Stimulated activated CD4-positive, alpha-beta T cell treated with anti-CD3 and anti-CD28 coated beads, Interleukin-2, amount 100 ng/mL, for 4 hours (primary cell): ENCODE results near the gene NRN1.

Source experiments
- DNase-seq: peaks from one replicate; pipeline ENCODE4 v3.0.0-alpha.2; 2020; ENCODE audit warnings: low read depth

The NRN1 gene

DNA sequence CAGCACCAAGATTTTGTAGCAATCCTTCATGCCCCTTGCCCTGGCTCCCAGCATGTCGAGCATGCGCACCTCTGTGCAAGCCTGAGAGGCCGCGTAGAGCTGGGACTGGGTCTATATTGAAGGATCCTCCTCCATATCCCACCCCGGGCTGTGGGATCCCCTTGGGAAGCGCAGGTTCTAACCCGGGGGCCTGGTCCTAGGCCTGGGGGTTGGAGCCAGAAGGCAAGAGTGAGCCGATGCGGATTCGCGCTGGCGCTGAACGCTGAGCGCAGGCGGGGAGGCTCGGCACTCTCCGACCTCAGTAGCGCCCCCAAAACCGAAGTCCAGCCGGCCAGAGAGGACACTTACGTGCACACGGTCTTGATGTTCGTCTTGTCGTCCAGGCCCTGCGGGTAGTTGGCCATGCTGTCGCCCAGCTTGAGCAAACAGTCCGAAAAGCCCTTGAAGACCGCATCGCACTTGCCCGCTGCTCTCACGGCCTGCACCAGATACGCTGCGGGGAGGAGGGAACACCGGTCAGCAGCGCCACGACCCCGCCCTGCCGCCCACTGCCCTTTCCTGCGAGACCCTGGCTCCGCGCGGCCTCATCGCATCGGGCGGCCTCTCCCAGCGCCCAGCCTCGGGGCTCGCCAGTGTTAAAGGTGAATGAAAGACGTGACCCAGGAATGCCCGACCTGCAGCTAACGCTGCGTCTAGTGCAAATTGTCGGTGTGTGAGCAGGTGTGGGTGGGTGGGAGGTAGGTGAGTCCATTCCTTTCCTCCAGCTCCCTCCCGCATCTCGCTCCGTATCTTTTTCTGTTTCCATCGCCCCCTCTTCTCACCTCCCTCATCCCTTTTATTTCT is 4.5 kb downstream of the NRN1 start:
- DNase-seq, result no peak

DNA sequence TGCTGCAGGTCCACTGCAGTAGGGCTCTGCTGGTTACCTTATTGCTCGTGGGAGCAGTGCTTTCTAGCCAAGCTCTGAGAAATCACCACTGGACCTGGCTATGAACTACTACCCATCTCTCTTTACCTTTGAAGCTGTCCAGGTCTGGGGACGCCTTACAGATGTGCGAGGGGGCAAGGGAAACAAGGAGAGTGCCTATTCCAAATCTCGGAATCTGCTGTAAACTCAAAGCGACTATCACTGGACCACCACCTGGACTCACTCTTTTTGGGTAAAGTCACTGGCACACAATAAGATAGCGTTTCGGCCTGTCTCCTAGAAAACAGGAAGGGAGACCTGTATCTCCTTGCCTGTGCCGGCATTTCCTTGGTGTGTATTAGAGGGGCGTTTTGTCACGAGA is 5.3 kb downstream of the NRN1 start:
- DNase-seq, result no peak

DNA sequence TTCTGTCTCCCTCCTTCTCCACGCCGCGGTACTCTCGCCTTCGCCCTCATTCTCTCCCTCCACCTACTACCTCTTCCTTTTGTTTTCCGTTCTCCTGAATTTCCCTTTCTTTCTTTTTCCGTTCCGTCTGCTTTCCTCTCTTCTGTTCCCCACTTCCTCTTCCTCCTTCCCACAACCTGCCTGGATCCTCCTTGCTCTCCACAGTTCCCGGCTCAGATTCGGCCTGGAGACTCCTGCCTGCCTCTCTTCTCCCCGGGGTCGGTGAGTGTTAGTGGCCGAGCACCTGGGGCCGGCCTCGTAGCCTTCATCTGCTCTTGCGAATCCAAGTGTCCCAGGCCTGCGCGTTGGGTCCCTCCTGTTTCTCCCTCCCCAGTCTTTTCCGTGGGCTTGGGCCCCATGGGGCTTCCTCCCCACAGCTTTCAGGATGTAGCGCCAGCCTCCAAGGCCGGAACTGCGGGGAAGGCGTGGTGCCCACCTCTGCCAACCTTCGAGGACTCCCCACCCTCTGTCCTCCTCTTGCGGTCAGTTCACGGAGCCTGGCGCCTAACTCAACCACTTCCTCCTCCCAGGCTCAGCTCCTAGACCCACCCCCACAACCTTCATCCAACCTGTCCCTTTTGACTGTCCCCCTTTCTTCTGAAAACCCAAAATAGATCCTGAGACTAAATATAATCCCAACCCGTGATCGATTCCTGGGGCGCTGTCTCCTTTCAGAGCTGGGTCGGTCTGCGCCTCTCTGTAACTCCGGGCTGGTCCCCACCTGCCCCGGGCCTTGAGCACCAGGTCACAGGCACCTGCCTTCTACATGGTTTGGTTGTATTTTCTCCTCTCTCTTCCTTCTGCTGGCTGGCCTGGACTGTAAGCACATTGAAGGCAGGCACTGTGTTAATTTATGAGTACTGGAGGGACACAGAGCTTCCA is 6.8 kb downstream of the NRN1 start:
- DNase-seq, result no peak

DNA sequence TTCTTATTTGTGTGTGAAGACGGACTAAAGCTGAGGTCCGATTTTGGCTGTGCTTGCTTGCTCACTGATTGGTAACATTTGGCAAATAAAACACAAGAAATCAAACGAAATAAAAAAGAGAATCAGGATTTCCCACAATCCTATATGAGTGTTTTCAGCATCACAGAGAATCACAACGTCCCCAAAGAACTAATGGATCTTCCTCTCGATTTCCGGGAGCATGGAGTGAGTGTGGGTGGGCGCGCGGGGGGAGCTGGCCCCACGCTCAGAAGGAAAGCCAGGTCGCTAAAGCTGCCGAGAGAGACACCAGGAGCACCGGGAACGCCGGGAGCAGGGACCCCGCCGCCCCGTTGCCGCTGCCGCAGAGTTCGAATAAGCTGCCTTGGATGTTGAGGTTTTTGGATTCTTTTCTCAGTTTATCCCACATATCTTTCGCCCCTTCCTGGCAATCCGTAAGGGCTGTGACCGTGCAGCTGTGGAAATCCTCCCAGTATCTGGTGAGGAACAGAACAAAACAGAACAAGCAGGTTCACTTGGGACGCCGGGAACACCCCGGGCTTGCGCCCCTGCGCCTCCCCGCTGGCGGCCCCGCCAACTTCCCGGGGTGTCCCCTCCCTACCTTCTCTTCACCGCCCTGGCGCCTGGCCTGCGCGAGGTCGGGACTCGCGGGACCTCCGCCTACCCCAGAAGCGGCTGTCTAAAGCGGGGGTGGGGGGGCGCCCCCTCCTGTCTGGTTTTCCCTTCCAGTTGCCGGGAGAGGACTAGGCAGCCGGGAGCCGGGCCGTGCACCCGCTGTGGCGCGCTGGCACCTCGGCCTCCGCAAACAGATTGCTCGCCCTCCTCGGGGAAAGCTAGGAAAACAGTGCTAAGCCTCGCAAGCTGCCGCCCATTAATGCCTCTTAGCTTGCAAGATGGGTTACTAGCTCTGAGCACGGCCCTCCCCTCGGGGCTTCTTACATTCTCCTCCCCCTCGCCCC is 7.7 kb downstream of the NRN1 start:
- DNase-seq, result no peak

DNA sequence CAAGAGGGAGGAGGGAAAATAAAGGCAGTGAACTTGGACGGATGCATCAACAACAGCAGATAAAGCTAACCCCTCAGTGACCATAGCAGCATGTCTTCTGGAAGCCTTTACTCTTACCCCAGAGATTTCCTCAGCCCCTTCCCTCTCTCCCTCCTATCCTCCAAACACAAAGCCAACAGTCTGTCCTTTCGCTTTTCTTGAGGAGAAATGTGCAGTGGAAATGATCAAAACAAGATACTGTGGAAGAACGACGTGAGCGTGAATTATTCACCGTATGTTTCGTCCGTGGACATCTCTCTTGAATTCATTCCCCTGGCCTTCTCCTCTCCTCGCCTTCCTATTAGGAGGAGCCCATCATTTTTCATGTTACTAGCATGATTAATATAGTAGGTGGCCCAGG is 8.5 kb downstream of the NRN1 start:
- DNase-seq, result no peak

DNA sequence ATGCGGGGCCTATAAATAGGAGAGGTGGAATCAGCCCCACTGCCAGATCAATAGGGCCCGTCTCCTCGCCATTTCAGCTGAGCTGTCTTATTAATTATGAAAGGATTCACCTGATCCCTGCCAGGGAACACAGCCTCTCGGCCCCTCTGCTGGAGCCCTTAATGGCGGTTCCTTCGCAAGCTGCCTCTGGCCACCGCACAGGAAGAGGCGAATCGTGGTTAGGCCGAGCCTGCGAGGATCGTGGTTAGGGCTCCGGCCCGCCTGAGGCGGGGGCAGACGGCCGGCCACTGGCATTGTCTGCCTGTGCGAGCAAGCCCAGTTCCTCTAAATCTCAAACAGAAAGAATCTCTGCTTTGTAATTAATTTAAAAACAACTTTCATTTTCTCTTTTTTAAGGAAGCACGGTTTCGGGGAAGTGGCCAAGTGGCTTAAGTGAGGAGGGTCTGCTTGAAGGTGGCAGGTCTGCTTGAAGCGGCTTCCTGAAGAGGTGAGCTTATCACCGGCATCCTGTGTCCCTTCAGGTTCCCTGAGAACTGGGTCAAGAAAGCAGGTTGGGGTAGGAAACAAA is 9.2 kb downstream of the NRN1 start:
- DNase-seq, result no peak

DNA sequence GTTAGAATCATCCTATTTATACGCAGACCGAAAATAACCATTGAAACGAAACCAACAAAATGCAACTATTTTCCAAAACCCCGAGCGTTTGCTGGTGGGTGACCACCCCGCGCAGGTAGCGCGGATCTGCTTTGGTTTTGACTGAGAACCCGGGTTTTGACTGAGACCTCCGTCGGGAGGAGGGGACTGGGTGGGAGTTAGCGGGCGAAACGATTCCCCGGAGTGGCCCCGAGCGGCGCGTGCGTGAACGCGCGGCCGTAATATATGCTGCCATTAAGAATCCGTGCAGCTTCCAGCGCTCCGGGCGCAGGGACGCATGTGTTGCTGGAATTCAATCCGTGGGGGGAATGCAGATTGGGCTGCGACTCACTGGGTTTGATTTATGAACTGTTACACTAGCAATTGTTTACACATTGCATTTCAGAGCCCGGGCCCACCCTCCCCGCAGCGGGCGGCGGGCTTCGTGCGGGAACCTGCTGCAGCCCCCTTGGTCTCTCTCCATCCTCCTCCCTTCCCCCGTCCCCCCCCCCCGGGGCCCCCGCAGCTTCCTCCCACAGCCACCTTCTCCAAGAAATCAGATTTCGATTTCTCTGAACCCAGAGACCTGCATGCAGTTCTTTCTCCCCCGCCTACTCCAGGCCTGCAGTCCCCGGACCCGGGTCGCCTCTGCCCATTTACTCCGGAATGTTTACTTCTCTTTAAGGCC is 9.9 kb downstream of the NRN1 start:
- DNase-seq, result no peak

DNA sequence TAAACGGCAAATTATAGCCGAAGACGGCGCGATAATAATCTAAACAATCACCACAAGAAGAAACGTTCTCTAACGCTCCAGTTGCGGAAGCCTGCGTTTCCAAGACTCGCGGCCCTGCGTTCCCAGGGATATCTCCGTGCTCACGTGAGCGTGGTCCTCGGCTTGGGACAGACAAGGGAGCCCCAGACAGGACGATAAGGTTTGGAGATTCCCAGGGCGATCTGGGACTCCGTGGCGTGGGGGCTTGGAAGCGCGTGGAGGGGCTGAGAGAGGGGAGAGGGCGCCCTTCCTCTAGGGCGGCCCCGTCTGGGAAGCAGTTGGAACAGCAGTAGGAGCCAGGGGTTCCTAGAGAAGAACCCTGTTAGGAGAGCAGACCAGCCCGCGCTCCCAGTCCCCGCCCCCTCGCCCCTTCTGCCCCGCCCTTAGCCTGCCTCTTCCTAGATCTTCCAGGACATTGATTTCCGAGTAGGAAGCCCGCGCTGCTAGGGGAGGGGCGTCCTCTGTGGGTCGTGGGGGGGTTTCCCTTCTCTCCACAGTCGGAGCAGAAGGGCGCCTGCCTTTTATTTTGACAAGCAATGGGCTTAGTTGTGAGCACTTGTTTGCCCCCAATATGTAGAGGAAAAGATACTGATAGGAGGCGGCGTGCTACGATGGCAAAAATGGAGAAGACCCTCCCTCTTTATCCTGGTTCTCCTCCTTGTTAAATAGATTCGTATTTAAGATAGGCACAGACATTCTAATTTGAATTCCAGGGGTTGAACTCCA is 10.6 kb downstream of the NRN1 start:
- no peak for DNase-seq

DNA sequence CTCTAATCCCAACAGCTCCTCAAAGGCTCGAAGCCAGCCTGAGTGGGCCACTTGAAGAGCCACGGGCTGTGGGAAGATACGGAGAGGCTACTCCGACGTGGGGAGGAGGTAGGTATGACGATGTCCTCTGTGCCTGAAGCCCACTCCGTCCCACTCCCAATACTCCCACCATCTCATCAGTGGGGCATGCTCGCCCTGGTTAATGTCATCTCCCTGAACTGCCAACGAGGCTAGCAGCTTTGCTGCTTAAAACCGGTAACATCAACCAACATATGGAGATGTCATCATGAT is 11.1 kb downstream of the NRN1 start:
- DNase-seq, result no peak

DNA sequence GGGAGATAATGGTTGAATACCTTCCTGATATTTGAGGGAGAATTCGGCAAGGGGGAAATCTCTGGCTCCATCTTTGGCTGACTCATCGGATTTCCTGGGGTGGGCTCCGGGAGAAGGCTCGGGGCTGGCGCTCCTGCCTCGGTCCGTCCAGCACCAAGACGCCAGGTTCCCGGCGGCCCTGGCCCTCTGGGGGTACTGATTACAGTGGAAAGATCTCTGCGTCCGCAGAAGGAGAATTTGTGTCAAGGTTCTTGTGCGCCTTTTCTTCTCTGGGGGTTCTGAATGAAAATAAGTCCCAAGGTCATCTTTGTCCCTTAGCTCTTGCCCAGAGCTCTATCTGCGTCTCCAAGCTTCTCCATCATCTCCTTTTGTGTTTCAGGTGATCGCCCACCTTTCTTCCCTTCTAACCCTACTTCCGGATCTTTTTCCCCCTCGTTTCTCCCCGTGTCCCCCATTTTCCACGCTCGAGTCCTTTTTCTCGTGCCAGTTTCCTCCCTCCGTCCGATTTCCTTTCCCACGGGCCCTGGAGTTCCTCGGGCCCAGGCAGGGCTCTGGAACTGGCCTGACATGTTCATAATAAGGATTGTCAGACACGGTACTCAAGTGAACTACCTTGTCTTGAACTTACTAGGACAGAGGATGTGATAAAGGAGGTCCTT is 11.6 kb downstream of the NRN1 start:
- no peak for DNase-seq

DNA sequence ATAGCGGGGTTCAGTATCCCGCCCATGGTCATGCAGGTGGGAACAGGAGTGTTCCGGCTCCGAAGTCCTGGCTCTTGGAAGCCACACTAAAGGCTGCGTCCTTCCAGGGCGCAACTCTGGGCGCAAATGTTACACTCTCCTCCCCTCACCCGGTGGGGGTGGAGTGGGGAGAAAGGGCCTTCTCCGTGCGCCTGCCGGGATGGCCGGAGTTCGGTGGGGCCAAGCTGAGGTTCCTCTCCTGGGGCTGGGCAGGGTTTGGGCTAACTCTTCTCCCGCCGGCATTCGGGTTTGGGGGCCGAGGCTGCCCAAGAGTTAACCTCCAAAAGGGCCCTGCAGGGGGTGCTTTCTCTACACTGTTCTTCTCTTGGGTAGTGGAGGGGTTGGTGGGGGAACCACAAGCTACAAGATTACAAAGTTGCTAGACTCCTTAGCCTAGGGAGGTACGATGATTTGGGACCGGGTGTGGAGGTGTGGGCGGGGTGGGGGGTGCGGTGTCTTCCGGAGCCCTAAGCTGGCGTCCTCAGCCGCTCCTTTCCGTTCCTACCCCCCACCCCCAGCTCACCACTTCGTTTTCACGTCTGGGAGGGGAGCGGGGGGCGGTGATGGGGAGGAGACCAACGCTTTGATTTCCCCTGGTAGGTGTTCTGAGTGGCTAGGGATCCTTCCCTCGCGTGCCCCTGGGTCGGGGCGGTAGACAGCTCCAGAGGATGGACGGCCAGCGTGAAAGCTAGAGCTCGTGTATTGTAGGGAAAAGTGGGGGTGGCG is 12.3 kb downstream of the NRN1 start:
- DNase-seq, result no peak

DNA sequence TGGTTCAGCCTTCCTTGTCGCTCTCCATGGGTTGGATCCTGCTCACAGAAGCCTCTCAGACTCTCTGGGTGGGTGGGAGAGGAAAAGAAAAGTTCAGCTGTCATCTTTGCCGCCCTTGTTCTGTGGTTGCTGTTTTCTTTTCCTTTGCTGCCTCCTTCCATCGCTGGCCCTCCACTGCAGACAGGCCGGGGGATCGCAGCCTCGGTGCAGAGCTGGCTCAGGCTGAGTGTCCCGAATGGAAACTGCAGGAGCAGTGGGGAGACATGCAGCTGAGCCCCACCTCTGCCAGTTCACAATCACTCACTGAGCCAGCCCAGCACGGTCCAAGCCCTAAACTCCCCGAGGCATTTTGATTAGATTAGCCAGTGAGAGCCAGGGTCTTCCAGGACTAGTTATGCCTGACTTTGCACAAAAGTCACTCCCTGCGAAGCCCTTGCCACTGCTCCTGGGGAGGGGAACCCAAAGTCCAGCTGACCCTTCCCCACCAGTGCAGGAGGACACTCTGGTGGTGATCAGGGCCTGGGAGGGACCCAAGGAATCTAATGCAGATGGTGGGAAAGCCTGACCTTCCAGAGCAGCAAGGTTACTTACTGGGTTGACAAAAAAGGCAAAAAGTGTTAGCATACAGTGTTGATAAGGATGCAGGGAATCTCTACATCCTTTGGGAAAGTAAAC is 14.0 kb downstream of the NRN1 start:
- DNase-seq, result no peak

DNA sequence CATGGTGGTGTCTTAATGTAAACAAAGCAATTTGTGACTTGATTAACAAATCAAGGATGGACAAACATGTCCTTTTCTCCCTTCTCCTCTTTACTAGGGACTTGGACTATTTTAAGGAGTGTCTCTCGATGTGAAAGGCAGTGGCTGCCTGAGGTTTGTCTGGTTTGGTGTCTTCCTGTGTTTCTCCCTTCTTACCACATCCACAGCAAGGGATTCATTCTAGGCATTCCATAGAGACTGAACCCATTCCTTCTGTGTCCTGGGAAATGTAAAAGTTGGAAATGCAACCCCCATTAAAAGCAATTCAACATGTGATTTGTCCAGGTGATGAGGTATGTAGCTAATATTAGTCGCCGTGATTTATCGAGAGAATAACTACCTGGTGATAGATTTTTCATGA is 15.9 kb downstream of the NRN1 start:
- DNase-seq, result no peak

DNA sequence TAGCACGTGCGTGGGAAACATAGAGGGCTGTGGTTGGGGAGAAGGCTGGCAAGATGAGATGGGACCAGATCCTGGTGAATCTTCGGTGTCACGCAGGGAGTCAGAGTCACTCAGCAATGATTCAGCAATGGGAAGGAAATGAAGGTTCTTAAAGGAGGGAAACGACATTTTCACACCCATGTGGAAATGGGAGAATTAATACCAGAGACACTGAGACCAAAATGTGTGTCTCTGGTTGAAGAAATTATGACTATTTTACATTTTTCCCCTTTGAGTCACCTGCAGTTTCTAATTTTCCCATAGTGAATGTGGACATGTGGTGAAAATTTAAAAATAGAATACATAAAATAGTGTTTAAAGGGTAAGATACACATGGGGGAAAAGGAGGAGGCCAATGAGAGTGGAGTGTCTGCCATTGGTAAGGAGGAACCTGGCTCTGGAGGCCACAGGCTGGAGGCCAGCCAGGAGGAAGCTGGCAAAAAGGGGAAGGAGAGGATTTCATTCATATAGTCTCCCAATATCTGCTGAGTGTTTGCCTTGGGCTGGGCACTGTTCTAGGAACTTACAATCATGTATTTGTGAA is 17.5 kb downstream of the NRN1 start:
- DNase-seq, result no peak

DNA sequence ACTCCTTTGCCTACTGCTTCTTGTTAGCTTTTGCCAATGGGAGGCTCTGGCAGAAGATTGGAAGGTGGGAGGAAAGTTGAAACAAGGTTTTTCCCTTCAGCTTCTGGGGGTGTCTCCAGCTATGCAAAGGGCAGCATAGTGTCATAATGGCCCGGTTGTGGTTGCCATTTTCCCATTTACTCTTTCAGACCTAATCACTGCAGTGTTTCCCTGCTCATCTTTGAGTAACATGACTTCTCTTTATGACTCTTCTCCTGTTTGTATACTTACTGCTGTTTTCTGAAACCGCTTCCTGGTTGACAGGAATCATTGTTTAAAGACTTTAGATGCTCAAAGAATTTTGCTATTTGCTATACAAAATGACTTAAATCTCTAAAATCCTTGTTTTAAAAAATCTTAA is 19.9 kb downstream of the NRN1 start:
- DNase-seq, result no peak

DNA sequence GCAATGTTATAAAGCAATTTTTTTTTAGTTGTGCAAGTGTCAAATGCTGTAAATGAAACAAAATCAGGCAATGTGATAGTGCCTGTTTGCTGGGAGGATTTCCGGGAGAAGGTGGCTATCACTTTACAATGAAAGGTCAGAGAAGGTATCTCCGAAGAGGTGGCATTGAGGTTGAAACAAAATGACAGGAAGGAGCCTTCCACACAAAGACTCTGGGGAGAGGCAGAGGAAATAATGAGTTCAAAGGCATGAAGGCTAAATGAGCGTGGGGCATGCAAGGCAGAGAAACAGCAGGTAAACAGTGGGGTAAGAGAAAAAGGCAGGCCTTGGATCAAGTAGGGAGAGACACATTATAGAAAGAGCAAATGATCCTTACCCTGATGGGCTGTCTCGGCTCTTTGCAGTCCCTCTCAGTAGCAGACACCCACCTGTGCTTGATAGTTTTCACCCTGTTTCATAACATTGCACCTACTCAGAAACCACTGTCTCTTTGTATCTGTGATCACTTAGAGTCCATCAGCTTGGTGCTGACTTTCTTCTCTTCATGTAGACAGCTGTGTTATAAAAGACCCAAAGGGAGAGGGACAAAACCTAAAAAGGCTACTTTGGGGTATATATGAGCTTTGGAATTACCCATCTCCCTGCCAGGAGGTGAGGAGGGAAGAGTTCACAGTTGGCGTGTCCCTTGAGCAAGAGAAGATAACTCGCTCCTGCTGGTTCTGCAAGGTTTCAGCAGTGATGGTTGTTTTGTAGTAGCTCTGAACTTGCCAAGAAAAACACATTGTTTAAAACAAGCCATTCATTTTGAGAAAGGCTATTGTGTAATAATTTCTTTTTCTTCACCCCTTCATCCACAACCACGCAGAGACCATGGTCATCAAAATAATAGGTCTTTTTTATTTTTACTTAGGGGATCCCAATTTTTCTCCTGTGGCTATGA is 22.3 kb downstream of the NRN1 start:
- no peak for DNase-seq
